ENCODE data around the gene KRTAP5-10. TPM values are rescaled to one million over a fixed set of nuclear protein-coding genes. Genes with fewer than 3 reads are reported as not detected.

KRTAP5-10 gene
- total and polyA plus RNA-seq, 2 of the 8 experiments (the other 6 are each of a cell fraction or from before 2014, with no cell fraction given) = 0.12 TPM; not detected in 1

- FAIRE-seq (no peak), DNase-seq (ENCODE audit: low read depth in 1 of 2, low spot score in 2 of 2) (no peak)
- H3K14ac ChIP-seq (ENCODE audit: insufficient read length) = no peak within 1 kb of the TSS
- no peak within 1 kb of the TSS for H3K4me3 ChIP-seq (ENCODE audit: extremely low read depth in 1 of 4, insufficient read depth in 2 of 4, low read depth in 3 of 4, low read length in 4 of 4)
- no peaks in the 10 kb centered on the region for H3K36me3 ChIP-seq (ENCODE audit: control insufficient read depth in 2 of 4, insufficient read depth in 4 of 4, low read length in 3 of 4)
- H3K23ac ChIP-seq (ENCODE audit: insufficient read length) = no peak within 1 kb of the TSS
- no peak within 1 kb of the TSS for H2BK12ac ChIP-seq (ENCODE audit: low read depth, low read length)
- no peak within 1 kb of the TSS for H3K4me2 ChIP-seq (ENCODE audit: insufficient read depth in 1 of 2, low read depth in 2 of 2, low read length in 2 of 2)
- H3K27me3 ChIP-seq (replicated peaks in 1 of 4; ENCODE audit: control insufficient read depth in 3 of 4, extremely low read depth in 1 of 4, insufficient read depth in 3 of 4, low read length in 3 of 4) = peaks cover 0 to 5% (median 1%) of the 10 kb centered on the region in 4 experiments; a peak in 2 of 7 replicates
- no peak within 1 kb of the TSS for H2AK5ac ChIP-seq (ENCODE audit: low read depth, low read length)
- no peak within 1 kb of the TSS for H3K56ac ChIP-seq (replicated peaks; ENCODE audit: insufficient read length, low read depth, low read length)
- ChIA-PET CTCF (ENCODE audit: partially characterized antibody) (interaction anchor here (1.1 to 2.5 kb wide), 3 partner anchors 10 to 135 kb away, joined by 3 to 11 read pairs (median 4); no protein-coding TSS in a partner anchor), POLR2A (ENCODE audit: partially characterized antibody) (no interaction called here)
- peaks cover 4% of the 10 kb centered on the region; the same call in 1 of the 2 replicates for H3K23me2 ChIP-seq (ENCODE audit: low read depth, low read length)
- no peak within 1 kb of the TSS for H2BK120ac ChIP-seq (replicated peaks; ENCODE audit: low read depth, low read length)
- no peak within 1 kb of the TSS for H2AFZ ChIP-seq (ENCODE audit: low read length)
- no peak within 1 kb of the TSS for H3K18ac ChIP-seq (ENCODE audit: extremely low read depth, low read length)
- no peak within 1 kb of the TSS; the same call in 1 of the 2 replicates for H4K8ac ChIP-seq (ENCODE audit: extremely low read depth, insufficient read depth, low read length)
- H4K5ac ChIP-seq (ENCODE audit: insufficient read length, low read depth, low read length) = no peak within 1 kb of the TSS
- H3K4me1 ChIP-seq (replicated peaks in 1 of 4; ENCODE audit: control insufficient read depth in 3 of 4, insufficient read depth in 4 of 4, low read length in 3 of 4) = peaks cover 0 to 3% (median 3%) of the 10 kb centered on the region in 4 experiments; a peak in 4 of 7 replicates
- H3K27ac ChIP-seq (ENCODE audit: low read depth, low read length) = no peak within 1 kb of the TSS
- TF ChIP-seq SIRT6 (IDR thresholded peaks at IDR 0.05; ENCODE audit: low read length) (no peak), SP1 (IDR thresholded peaks at IDR 0.05; ENCODE audit: low read depth, low read length) (no peak), TAF1 (IDR thresholded peaks at IDR 0.05; ENCODE audit: low read depth, low read length) (no peak), SIN3A (conservative IDR thresholded peaks at IDR 0.05 in 1 of 2, IDR thresholded peaks at IDR 0.05 in 1 of 2; ENCODE audit: low read depth in 1 of 2, low read length in 2 of 2) (no peak), BACH1 (IDR thresholded peaks at IDR 0.05; ENCODE audit: low read length) (no peak), SIX5 (IDR thresholded peaks at IDR 0.05; ENCODE audit: low read depth, low read length) (no peak), HDAC2 (IDR thresholded peaks at IDR 0.05; ENCODE audit: borderline replicate concordance in 1 of 2, low read depth in 2 of 2, low read length in 2 of 2) (no peak), NANOG (IDR thresholded peaks at IDR 0.05; ENCODE audit: insufficient read depth, low read depth, low read length, poor library complexity, severe bottlenecking) (no peak)
- 81% methylated on average over 3 of the region's 3 CpGs; no CpG with 5 or more reads in 1 of the 2 experiments for WGBS, 2 experiments (ENCODE audit: extremely low coverage in 1 of 2, insufficient coverage in 1 of 2, insufficient read length in 1 of 2, insufficient replicate concordance in 2 of 2, low coverage in 1 of 2, low lambda C conversion rate in 2 of 2, missing lambda C conversion rate in 1 of 2)
- no peak within 1 kb of the TSS; the same call in 1 of the 2 replicates for H2BK20ac ChIP-seq (ENCODE audit: low read length)
- 0 out of 2 replicates have a peak within 1 kb of the TSS, but pooled peaks have one; percentile 72 for H2BK15ac ChIP-seq (ENCODE audit: low read length)
- H4K91ac ChIP-seq (replicated peaks; ENCODE audit: insufficient read length, low read length) = no peak within 1 kb of the TSS
- H3K9ac ChIP-seq (replicated peaks in 1 of 4; ENCODE audit: extremely low read depth in 1 of 4, low read depth in 3 of 4, low read length in 3 of 4) = no peak within 1 kb of the TSS
- H4K20me1 ChIP-seq (replicated peaks in 1 of 2; ENCODE audit: control insufficient read depth in 1 of 2, insufficient read depth in 2 of 2, low read length in 2 of 2) = peaks cover 0 to 4% of the 10 kb centered on the region in 2 experiments
- no peaks in the 10 kb centered on the region for H3K79me1 ChIP-seq (ENCODE audit: low read depth, low read length)
- H3K4ac ChIP-seq (replicated peaks; ENCODE audit: insufficient read length, low read depth, low read length) = no peak within 1 kb of the TSS
- H3K9me3 ChIP-seq (ENCODE audit: insufficient read depth in 2 of 2, low read depth in 1 of 2, low read length in 1 of 2) = no peaks in the 10 kb centered on the region
- H2BK5ac ChIP-seq (ENCODE audit: low read depth, low read length) = no peak within 1 kb of the TSS
- H3K79me2 ChIP-seq (ENCODE audit: control insufficient read depth in 1 of 2, insufficient read depth in 2 of 2, low read length in 2 of 2) = no peaks in the 10 kb centered on the region; a peak in 1 of 4 replicates
Measured at GRCh38 chr11:71582309-71582895, 17.0 kb downstream of the KRTAP5-10 start, which contains the start of gene KRTAP5-11. KRTAP5-11 (minus strand) TSS chr11:71582875; CDS start chr11:71582837, 38 bp downstream.
